Lung (tissue), 12 donors: Measurements from ENCODE around the gene SV2B. TPM values are rescaled to one million over a fixed set of nuclear protein-coding genes. Genes with fewer than 3 reads are reported as not detected.

ENCODE experiments used
- ATAC-seq: fragments of 200-7000 bp; cut with Tn5 transposase; one replicate; pipeline ENCODE4 v1.9.1; 2020; ENCODE audit warnings: moderate number of reproducible peaks; ENCODE audit not compliant: insufficient read depth, low FRiP score
- DNase-seq, 3 donors: peaks; one replicate each; pipeline ENCODE4 v3.0.0-alpha.2; 2013 to 2017
- H3K27ac ChIP-seq, 2 donors: one replicate each; pipeline ENCODE4 v1.5.1; 2013; ENCODE audit warnings: mild to moderate bottlenecking in 2 of 2, moderate library complexity in 2 of 2, control low read depth in 1 of 2, inconsistent platforms in 1 of 2, low read depth in 1 of 2, low read length in 1 of 2
- H3K27me3 ChIP-seq, 3 donors: one replicate each; pipeline ENCODE4 v1.5.1; 2013; ENCODE audit warnings: low read length in 2 of 3; ENCODE audit not compliant: control insufficient read depth in 3 of 3, insufficient read depth in 3 of 3
- H3K36me3 ChIP-seq, 4 donors: one replicate each; pipeline ENCODE4 v1.5.1; 2013; ENCODE audit warnings: low read length in 4 of 4, mild to moderate bottlenecking in 1 of 4, moderate library complexity in 1 of 4; ENCODE audit not compliant: control insufficient read depth in 4 of 4, insufficient read depth in 4 of 4
- H3K4me1 ChIP-seq, 5 donors: one replicate each; pipeline ENCODE4 v1.5.1; 2013; ENCODE audit warnings: low read length in 5 of 5, mild to moderate bottlenecking in 2 of 5, moderate library complexity in 1 of 5; ENCODE audit not compliant: control insufficient read depth in 5 of 5, insufficient read depth in 5 of 5
- H3K4me3 ChIP-seq: one replicate; pipeline ENCODE4 v1.5.1; 2013; ENCODE audit warnings: mild to moderate bottlenecking, control low read depth, moderate library complexity
- H3K9ac ChIP-seq, 2 donors: one replicate each; pipeline ENCODE4 v1.5.1; 2013; ENCODE audit warnings: low read length in 2 of 2, control low read depth in 1 of 2; ENCODE audit not compliant: insufficient read depth in 1 of 2
- H3K9me3 ChIP-seq, 4 donors: one replicate each; pipeline ENCODE4 v1.5.1; 2013; ENCODE audit warnings: low read length in 3 of 4, mild to moderate bottlenecking in 1 of 4, moderate library complexity in 1 of 4; ENCODE audit not compliant: control insufficient read depth in 4 of 4, insufficient read depth in 3 of 4
- WGBS, 2 donors: extraction: QIAGEN DNeasy Blood & Tissue Kit; methylation state at CpG; one replicate each; pipeline ENCODE4 v1.1.7; 2013; 5-methylcytosine and 5-hydroxymethylcytosine counted together
- polyA plus RNA-seq, 2 donors: library from polyadenylated mRNA; stranded (reverse); fragments of 200-250 nt; gene quantifications; one replicate each; pipeline ENCODE4 v1.2.1, GENCODE V29; 2013
- total RNA-seq, 2 donors: library from RNA; depleted of rRNA in 1 of 2; stranded (reverse); fragments of >200 nt in 1 of 2; gene quantifications; one replicate each; pipeline ENCODE4 v1.2.1, GENCODE V29; 2014 to 2021
- TF ChIP-seq, protein P1 (sequence below): IDR thresholded peaks from 2 replicates; pipeline ENCODE4 v1.5.1; 2012; ENCODE audit warnings: mild to moderate bottlenecking; ENCODE audit errors: control extremely low read depth, extremely low read depth
- donor health status: control.
- donor health status: control.
- donor health status: Bipolar disorder and iron deficiency.
- donor health status: healthy.
- donor health status: DM: yes; HTN: yes; CAD: no.

Gene SV2B
- total and polyA plus RNA-seq, 4 donors: 0.12 to 2.8 (median 0.90) TPM

DNA sequence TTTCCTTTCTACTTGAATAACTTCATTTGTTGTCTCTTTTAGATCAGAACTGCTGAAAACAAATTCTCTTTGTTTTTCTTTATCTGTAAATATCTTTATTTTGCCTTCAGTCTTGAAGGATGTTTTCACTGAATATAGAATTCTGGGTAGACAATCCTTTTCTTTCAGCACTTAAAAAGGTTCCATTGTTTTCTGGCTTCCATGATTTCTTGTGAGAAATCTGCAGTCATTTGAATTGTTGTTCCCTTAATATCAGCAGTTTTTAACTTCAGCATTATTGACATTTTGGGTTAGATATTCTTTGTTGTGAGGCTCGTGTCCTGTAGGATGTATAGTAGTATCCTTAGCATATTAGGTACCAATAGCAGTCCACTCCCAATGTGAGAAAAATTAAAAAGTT, 65.8 kb downstream of the SV2B start:
- Histone ChIP-seq H3K4me3 (no peak overlapping the region), H3K27me3 (no peaks in the 10 kb centered on the region), H3K27ac (no peak overlapping the region), H3K36me3 (no peaks in the 10 kb centered on the region), H3K9me3 (peaks cover 0 to 9% (median 4%) of the 10 kb centered on the region in 4 donors), H3K9ac (no peak overlapping the region), H3K4me1 (no peaks in the 10 kb centered on the region)
- no peak for DNase-seq
- WGBS, 2 donors: 81 to 89% methylated on average over 1 of the region's 1 CpG
- ATAC-seq: no peak
- TF ChIP-seq, protein P1, sequence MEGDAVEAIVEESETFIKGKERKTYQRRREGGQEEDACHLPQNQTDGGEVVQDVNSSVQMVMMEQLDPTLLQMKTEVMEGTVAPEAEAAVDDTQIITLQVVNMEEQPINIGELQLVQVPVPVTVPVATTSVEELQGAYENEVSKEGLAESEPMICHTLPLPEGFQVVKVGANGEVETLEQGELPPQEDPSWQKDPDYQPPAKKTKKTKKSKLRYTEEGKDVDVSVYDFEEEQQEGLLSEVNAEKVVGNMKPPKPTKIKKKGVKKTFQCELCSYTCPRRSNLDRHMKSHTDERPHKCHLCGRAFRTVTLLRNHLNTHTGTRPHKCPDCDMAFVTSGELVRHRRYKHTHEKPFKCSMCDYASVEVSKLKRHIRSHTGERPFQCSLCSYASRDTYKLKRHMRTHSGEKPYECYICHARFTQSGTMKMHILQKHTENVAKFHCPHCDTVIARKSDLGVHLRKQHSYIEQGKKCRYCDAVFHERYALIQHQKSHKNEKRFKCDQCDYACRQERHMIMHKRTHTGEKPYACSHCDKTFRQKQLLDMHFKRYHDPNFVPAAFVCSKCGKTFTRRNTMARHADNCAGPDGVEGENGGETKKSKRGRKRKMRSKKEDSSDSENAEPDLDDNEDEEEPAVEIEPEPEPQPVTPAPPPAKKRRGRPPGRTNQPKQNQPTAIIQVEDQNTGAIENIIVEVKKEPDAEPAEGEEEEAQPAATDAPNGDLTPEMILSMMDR: no peak

DNA sequence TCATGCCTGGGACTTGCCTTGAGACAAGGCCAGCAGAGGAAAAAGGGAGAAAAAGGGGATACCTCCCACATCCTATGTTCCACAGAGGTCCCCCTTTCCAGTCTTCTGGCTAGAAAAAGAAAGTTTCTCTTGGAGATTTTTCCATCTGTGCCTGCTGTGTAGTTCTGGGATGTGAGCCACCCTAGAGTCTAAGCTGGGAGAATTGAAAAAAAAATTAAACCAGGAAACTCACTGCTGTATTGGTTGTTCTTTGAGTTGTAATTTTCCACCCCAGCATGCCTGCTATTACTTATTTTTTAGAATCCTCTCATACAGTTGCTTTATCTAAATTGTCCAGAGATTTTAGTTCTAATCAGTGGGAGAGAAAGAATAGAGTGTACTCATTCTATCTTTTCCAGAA, 68.4 kb downstream of the SV2B start:
- no peak for DNase-seq
- no peaks in the 10 kb centered on the region for H3K36me3 ChIP-seq

GRCh38 chr15:91171334-91171733, 71.3 kb downstream of the SV2B start:
- H3K27ac ChIP-seq: no peak overlapping the region
- no peak overlapping the region for H3K9ac ChIP-seq
- no peaks in the 10 kb centered on the region for H3K36me3 ChIP-seq
- no peaks in the 10 kb centered on the region for H3K4me1 ChIP-seq
- ATAC-seq (no peak), DNase-seq (no peak)
- 76 to 79% methylated on average over 9 of the region's 9 CpGs for WGBS, 2 donors
- H3K27me3 ChIP-seq: no peaks in the 10 kb centered on the region
- H3K9me3 ChIP-seq: peaks cover 0 to 4% (median 0%) of the 10 kb centered on the region in 4 donors
- TF ChIP-seq, protein P1: no peak
- no peak overlapping the region for H3K4me3 ChIP-seq

More for the DNA sequence above, 68.4 kb downstream of the SV2B start:
- no peak for ATAC-seq
- Histone ChIP-seq H3K9ac (no peak overlapping the region), H3K4me1 (no peaks in the 10 kb centered on the region), H3K27ac (no peak overlapping the region), H3K27me3 (no peaks in the 10 kb centered on the region), H3K4me3 (no peak overlapping the region), H3K9me3 (peaks cover 0 to 9% (median 6%) of the 10 kb centered on the region in 4 donors)
- TF ChIP-seq, protein P1: no peak

DNA sequence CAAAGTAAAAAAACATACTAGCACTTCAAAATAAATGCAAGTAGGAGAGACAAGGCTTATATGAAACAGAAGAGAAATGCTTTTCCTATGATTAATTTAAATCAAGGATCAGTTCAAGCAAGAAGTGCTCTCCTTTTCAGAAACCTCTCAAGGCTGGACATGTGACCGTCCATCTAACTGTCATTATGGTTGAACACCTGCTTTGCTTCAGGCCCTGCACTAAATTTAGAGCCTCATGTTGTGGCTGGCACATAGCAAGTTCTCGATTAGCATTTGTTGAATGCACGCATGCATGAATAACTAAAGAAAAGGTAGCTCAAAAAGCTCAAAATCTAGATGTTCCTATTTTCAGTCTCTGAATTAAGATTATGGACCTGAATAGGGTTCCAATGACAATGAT, 82.0 kb downstream of the SV2B start:
- DNase-seq: no peak
- Histone ChIP-seq H3K9ac (no peak overlapping the region), H3K27me3 (no peaks in the 10 kb centered on the region), H3K36me3 (no peaks in the 10 kb centered on the region), H3K4me1 (no peaks in the 10 kb centered on the region), H3K27ac (no peak overlapping the region), H3K4me3 (no peak overlapping the region), H3K9me3 (no peaks in the 10 kb centered on the region)
- WGBS, 2 donors: 73 to 96% methylated on average over 3 of the region's 3 CpGs
- ATAC-seq: no peak
- TF ChIP-seq, protein P1: no peak
